A673 (cell line): ENCODE data around the gene ZNF619.

ENCODE experiments used
- EZH2 ChIP-seq: fragments of 200-600 bp; sonication (generic); IDR thresholded peaks from 2 replicates; pipeline ENCODE4 v1.6.1; 2017; ENCODE audit warnings: borderline replicate concordance, low read depth, mild to moderate bottlenecking, mixed read lengths, antibody characterized with exemption, low read length; ENCODE audit not compliant: poor library complexity, severe bottlenecking
- TF ChIP-seq, protein P1 (sequence below): fragments of 300-800, 200-600 bp; sonication (generic); conservative IDR thresholded peaks from 2 replicates; pipeline ENCODE4 v1.5.1; 2017; ENCODE audit warnings: low read depth, mild to moderate bottlenecking, antibody characterized with exemption, low read length, moderate library complexity, mixed read lengths

DNA sequence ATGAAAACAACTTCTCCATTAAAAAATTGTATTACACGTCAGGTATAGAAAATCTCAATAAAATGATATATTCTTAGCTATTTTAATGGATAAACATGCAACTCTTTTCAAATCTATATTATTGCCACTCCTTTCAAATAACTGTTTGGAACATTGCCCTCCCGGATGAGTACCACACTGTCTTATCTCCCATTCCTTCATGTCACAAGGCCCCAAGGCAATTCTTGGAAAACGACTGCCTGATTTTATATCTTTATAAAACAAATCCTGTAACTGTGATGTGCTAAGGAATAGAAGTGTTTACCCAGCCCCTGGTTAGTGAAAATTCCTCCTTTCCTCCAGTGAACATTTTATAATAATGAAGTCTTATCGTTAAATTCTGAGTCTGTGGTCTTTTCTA, 6.2 kb upstream of the ZNF619 start:
- TF ChIP-seq, protein P1, sequence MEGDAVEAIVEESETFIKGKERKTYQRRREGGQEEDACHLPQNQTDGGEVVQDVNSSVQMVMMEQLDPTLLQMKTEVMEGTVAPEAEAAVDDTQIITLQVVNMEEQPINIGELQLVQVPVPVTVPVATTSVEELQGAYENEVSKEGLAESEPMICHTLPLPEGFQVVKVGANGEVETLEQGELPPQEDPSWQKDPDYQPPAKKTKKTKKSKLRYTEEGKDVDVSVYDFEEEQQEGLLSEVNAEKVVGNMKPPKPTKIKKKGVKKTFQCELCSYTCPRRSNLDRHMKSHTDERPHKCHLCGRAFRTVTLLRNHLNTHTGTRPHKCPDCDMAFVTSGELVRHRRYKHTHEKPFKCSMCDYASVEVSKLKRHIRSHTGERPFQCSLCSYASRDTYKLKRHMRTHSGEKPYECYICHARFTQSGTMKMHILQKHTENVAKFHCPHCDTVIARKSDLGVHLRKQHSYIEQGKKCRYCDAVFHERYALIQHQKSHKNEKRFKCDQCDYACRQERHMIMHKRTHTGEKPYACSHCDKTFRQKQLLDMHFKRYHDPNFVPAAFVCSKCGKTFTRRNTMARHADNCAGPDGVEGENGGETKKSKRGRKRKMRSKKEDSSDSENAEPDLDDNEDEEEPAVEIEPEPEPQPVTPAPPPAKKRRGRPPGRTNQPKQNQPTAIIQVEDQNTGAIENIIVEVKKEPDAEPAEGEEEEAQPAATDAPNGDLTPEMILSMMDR, result no peak
- no peak for TF ChIP-seq EZH2
